Measurements from ENCODE around the gene SLC9A6.
"Not testable (repeated sequence)": the region's sequence is repeated elsewhere in the genome, so short reads cannot be mapped to it uniquely, and the experiment has no call there.

Gene SLC9A6

DNA sequence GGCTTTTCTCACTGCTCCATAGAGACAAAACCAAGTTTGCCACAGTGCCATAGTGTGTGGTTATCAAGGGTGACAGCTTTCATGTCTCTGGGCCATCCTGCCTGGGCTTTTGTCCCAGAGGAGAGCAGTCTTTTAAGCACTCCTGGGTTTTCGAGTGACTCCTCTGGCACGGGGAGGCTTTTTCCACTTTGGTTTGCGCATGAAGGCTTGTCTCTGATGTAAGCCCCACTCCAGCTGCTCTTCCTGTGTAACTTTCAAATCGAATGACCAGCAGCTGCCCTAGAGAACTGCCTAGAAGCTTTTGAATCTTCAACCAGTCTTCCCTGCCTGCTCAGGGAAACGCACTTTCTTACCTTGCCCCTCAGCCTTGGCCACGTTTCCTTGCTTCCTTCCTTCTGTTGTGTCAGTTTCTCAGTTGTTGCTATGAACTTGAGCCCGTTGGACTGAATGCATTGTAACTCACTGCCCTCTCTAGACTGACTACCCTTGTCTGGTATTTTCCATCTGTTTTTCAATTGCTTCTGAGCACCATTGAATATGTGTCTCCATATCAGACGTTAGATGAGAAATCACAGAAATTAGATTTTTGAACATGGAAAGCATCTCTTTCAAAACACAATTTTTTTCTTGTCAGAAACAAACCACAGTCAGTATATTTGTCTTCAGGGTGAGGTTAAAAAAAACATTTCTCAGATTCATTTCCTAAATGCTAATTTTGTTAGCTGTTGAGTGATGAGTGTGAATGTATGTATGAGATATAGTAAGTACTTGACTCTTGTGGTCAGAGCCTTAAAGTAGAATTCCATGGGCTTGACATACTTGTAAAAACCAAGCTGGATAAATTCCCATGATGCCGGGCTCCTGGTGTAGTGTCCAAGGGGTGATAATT is 45.3 kb downstream of the SLC9A6 start:
- DNase-seq: no peak

DNA sequence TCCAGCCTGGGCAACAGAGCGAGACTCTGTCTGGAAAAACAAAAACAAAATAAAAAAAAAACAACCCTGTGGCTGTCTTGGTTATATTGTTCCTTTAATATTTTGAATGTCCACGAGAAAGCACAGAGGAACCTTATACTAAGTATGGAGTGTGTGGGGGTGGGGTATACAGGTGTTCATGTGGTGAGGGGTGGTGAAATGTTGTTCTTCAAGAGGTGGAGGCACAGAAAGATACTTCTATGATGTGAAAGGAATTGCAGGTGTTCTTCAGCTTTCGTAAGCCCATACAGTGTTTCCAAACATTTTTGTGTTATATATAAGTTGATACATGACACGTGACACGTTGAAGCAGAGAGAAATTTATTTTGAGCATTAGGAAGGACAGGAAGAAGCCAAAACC is 46.4 kb downstream of the SLC9A6 start:
- DNase-seq: no peak

DNA sequence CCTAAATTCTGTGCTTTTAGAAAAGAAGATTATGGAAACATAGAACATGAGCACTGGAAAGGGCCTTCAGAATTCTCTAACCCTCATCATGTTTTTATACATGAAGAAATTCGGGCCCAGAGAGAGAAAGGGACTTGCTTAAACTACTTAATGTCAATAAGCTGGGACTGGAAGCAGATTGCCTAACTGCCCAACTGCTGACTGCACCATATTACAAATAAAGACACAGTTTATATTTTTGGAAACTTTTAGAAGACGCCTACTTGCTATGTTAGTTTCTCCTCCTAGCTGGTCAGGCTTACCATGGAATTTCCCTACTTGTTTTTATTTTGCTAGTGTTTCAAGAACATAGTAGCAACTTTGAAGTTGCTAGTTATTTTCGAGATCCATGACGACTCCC is 47.1 kb downstream of the SLC9A6 start:
- no peak for DNase-seq

DNA sequence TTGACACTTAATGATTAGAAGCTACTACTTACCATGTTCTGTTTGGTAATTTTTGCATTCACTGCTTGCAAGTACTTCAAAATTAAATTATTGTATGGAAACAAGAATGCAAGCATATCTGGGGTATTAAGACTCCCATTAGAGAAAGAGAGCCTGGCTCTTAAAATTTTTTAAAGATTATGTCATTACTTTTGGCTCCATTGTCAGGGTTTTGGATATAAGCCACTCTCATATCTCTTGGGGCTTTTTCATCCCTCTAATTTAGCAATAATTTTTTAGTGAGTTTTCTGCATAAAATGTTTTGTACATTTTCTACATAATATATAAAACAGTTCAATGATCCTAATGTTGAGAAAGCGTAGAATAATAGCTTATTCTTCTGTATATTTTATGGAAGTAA is 49.4 kb downstream of the SLC9A6 start:
- no peak for DNase-seq

DNA sequence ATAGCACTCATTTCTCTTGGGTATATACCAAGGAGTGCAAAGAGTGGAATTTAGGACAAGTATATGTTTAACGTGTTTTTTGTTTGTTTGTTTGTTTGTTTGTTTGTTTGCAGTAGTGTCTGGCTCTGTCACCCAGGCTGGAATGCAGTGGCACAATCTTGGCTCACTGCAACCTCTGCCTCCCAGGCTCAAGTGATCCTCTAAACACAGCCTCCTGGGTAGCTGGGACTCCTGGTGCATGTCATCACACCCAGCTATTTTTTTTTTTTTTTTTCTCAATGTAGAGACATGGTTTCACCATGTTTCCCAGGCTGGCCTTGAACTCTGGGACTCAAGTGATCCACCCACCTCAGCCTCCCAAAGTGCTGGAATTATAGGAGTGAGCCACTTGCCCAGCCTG is 50.4 kb downstream of the SLC9A6 start:
- DNase-seq: no peak

DNA sequence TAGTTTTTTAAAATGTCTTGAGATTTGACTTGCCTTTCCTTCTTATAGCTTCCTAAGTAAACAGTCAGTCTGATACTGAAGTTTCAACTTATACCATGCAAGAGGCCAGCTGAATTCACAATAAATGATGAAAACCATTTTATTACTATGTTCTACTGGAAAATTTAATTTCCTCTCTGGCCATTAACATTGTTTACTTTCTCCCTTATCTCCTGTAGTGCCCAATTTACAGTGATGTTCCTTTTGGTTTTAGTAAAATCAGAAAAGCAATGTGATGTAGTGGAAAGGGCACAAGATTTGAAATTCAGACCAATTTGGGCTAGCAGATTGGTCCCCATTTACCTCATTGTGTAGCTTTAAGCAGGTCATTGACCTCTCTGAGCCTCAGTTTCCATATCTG is 54.2 kb downstream of the SLC9A6 start:
- DNase-seq: no peak

DNA sequence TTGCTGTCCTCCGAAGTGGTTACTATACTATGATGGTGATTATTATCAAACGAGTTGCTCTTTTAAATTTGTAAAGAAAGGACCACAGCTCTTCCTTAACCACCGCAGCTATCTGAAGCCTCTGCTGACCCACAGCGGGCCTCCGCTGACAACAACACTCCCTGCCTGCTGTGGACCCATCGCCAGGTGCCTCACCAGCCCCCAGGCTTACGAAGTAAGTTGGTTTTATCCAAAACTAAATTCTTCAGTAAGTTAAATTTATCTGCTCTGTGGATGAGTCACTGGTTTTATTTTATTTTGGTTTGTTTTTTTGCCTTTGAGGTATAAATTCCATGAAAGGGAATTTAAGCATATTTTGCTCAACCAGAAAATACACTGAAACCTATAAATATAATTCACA is 54.7 kb downstream of the SLC9A6 start:
- no peak for DNase-seq

DNA sequence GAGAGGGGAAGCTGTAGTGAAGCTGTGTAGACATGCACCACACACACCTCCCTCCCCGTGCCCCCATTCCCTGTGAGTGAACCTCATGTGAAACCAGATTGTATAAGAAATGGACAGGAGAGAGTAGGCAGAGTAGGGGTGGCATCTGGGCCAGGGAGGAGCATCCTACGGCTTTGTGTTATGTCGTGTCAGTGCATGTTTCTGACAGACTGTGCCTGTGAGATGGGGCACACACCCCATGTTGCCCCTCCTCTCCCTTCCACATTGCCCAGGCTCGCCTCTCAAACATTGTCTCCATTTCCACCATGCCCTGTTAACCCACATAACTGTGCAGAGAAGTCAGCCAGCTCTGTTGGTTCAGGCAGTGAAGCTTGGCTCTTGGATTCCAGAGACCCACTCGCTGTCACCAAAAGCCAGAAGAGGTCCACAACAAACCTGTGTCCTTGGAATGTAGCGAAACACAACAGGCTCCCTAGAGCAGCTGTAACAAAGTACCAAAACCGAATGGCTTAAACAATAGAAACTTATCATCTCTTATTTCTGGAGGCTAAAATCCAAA is 56.1 kb downstream of the SLC9A6 start:
- no peak for DNase-seq

DNA sequence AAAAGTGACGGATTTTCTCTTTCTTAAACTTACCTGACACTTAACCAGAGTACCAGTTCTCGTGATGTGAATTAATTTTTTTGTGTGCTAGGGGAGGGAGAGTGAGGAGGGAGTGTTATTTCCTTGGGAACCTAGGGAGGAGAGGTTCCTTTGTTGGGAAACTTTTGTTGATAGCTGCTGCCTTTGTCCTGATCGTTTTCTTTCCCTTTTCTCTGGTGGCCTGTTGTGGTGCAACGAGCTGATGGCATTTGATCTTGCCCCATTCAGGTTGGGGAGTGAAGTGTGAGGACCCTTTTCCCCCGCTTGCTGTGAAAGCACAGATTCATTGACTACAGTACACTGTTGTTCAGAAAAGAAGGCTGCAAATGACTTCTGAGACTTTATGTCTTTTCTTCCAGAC is 59.8 kb downstream of the SLC9A6 start:
- DNase-seq: no peak

DNA sequence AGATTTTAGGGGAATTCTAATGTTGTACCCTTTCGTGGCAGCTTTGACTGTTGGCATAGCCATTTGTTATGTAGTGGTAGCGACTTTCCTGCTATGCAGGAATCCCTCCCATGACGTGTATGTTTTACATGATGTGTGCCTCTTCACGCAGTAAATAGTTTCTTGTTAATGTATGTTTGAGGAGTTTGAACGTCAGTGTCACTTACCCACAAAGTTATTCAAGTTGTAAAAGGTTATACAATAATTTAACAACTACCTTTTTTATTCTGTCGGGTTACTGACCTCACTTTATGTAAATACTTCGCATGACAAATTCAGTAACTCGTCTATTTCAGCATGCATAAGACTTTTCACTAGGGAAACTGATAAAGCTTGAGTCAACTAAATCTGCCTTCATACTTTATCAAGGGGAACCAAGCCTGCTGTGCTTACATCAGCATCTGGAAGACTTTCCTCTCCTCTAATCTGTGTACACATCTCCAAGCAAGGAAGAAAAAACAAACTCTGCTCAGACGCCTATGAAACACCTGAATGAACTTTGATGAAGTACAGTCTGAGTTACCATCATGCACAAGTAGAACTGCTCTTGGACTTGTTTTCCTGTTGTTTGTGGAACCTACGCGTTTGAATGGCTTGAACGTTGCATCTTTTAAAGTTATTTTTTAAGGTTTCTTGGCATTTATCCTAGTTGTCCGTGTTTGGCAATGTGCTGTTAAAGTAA is 61.2 kb downstream of the SLC9A6 start:
- no peak for DNase-seq

DNA sequence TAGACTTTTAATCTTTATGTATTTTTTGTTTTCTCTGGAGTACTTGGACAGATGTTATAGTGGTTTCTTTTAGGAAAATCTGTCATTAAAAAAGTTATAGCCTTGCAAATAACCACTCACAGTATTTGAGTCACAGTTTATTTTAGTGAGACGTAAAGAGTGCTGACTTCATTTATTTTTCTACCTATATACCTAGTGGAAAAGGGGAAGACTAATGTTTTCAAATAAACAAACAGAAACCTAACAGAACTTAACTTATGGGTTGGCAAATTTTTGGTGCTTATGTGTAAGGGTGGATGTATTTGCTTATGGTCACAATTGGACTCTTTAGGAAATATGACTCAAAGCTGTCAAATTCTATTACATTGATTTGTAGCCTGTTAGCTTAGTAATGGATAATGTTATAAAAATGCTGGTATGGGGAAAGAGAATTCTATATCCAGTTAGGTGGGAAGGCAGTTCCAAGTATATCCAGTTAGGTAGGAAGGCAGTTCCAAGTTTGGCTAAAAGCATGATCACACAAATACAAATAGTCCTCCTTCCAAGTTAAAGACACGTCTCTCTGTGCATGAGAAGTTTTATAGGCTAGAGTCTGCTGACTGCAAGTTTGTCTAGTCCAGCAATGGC is 61.9 kb downstream of the SLC9A6 start:
- DNase-seq: no peak

DNA sequence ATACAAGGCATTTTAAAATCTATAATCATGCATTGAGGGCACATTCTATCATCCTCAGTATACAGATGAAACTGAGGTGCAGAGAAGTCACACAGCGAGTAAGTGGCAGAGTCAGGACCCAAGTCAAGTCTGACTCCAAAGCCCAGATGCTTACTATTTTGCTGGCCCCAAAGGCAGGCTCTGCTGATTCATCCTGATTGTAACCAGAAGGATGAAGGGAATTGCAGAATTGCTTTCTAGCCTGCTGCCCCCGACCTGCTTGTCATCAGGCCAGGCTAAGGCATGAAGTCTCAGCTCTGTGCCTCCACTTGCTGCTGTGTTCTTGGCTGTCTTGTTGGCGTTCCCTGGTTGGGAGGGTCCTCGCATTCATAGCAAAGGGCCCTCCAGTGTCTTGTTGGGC is 62.7 kb downstream of the SLC9A6 start:
- DNase-seq: no peak

DNA sequence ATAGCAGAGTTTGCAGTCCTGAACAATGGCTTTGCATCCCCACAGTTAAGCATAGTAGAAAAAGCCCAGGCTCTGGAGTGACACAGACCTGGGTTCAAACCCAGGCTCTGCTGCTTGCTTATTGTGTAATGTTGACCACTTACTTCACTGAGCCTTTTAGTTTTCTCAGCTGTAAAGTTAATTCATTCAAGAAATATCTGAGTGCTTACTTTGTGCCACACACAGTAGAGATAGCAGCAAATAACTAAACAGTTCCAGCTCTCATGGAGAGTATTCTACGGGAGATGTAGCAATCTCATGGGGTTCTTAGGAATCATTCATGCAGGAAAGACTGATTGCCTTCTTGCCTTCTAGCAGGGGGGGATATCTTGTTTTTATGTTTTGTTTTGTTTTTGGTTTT is 63.2 kb downstream of the SLC9A6 start:
- DNase-seq: no peak

DNA sequence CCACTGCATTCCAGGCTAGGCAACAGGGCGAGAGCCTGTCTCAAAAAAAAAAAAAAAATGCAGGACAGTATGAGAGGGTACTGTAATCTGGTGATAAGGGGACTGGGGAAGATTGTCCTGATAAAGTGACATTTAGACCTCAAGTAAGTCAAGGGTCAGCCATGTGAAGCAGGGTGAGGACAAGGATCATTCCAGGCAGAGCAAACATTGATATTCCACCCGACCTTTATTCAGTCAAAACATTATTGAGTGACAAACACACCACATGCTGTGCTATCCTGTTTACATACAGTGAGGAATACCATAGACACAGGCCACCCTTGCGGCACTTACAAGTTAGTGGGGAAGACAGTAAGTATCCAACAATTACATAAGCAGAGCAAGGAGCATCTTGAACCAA is 64.4 kb downstream of the SLC9A6 start:
- DNase-seq: no peak

DNA sequence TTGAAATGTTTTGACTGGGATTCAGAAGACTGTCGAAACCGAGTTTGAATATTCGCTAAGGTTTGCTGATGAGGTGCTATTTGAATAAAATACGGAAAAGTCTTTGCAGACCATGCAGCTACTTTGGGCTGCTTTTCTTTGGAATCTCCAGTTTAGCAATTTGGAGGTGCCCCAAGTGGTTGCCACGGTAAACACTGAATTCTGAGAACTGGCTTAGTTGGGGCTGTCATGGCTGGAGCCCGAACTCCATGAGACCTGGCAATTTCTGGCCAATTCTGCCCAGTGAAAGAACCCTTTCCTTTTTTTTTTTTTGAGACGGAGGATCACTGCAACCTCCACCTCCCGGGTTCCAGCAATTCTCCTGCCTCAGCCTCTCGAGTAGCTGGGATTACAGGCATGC is 65.6 kb downstream of the SLC9A6 start:
- DNase-seq: not testable (repeated sequence)

DNA sequence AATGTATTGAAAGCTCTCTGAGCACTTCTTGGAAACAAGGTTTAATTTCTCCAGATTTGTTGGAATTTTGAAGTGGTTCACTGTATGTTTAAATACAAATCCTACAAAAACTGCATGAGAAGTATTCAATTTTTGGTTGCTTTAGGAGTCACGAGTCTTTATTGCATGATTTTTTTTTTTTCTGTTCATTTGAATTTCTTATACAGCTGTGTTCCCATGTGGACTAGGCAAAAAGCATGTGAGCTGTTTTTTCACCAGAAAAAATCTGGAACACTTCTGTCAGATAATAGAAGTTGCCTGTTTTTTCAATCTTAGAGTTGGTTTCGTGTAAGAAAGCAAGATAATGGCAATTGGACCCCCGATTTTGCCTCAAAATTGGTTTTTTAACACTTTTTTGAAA is 66.4 kb downstream of the SLC9A6 start:
- DNase-seq: no peak

DNA sequence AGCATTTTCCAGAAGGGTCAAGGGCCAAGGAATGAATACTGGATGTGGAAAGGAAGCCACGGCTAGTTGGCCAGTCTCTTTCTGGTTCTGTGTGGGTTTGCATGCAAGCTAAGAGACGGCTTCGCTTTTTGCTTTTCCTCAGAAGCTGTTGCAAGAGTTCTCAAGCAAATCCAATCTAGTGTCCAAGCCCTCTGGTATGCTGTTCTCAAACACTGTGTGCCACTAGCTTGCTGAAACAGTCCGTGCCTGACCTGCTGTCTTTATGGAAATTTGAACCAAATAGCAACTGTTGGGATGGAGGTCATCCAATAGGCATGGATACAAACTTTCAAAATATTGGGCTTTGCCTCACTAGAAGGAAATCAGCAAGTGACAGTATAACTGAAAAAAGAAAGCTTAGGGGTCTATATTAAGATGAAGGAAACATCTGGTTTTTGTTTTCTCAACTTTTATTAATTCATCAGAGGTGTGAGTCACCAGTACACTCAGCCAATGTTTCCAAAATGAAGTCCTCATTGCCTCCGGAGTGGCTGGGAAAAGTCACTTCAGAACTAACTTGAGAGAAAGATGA is 70.5 kb downstream of the SLC9A6 start:
- no peak for DNase-seq

DNA sequence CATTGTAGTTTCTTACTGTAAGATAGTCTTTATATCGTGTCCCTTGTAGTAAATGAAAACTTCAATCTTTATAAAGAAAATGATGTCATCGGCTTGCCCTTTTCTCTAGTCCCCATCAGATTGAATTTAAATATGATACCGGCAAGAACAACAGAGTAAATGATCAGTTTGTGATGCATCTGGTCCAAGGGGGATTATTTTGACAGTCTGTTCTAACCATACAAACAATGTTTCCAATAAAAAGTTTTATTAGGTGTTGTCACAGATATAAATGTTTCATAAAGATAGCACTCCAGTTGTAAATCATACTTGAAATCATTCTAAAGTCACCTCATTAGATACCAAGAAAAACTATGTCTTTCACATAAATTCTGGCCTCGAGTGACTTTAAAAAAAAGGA is 72.3 kb downstream of the SLC9A6 start:
- DNase-seq: no peak

DNA sequence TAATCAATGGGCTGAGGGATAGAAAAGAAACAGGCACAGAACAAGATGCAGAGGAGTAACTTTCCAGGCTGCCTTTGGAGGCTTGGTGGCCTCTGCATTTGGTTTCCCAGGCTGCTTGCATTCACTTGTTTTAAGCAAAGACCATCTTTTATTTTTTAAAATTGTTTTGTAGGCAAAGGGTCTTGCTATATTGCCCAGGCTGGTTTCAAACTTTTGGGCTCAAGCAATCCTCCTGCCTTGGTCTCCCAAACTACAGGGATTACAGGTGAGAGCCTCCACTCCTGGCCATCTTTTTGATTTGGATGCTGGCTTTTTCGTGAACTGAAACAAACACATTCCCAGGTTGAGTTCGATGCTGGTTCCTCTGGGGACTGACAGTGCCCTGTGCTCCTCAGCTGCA is 74.1 kb downstream of the SLC9A6 start:
- DNase-seq: no peak

DNA sequence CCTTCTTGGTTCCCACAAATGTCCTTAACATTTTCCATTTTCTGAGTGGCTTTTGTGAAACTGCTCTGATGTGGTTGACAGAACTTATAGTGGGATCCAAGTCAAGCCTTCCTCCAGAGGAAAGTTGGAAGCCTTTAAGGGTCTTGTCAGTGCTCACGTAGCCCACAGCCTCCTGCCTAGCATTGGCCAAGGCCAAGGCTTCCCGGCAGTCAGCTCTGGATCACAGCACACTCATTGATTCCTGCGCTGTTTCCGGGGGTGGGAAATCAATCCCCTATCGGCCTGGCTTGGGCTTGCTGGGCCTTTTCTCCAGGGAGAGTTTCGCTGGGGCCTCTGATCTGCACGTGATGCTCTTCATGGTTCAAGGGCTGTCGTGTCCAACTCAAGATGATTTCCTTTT is 76.1 kb downstream of the SLC9A6 start:
- no peak for DNase-seq

DNA sequence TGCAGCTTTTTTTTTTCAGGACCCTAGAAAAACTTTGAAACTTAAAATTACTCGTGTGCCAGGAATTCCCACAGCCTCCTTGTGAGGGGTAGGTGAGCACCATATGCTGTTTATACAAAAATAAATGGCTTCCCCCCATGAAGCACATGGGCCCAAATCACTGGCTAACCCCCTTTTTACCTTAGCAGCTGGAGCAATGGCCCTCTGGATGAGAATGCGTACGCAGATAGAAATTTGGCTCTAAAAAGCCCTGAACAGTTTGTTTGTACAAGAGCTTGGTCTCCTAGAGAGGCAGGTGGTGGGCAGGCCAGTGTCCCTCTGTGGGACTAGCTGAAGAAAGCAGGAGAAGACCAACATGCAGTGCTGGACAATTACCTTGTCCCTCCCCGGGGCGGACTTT is 76.5 kb downstream of the SLC9A6 start:
- no peak for DNase-seq

DNA sequence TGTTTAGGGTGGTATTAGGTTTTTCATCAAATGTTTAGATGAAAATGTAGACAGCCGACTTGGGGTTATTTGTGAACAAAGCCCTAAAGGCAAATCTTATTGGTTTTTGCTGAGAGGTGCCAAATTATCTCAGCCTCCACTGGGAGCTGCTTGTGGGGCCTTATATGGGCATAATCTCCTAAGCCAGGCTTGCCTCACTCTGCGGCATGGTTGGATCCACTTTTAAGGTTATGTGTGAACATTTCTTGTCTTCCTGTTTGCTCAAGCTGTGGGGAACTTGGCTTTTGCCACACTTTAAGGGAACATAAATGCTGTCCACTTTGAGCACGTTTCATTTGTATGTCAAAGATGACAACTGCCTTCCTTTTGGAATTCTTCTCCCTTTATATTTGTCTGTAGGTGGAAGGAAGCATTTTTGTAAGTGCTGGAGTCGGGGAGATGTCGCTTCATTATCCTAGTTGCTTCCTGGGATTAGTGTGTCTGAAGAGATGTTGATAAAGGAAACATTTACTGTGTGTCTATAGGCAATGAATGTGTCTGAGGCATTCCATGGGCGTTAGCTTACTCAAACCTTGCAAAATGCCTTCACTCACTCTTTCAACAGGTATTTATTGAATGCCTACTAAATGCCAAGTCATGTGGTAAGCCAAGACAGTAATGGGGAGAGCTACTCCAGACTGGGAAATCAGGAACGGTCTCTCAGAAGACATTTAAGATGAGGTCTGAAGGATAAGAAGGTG is 78.3 kb downstream of the SLC9A6 start:
- no peak for DNase-seq

DNA sequence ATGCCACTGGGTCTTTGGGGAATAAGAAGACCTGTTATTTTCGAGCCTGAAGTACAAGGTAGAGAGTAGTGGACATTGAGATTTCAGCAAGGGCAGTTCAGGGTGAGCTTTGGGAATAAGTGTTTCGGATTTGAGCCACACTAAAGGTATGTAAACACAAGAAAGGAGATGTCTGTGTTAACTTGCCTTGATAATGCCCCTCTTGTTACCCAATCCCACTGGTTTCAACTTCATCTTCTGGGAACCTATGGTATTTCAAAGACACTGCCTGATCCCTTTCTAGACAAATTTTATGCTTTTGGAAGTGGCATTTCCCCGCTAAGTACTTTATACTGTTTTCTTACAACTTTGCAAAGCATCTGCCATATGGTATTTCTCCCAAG is 79.4 kb downstream of the SLC9A6 start:
- DNase-seq: no peak
